Measurements from ENCODE around the gene POLA1.

Gene POLA1

GRCh38 chrX:25020905-25021449 is 327.3 kb downstream of the POLA1 start:
- ATAC-seq = peak; percentile 85

GRCh38 chrX:25022499-25023325 is 329.0 kb downstream of the POLA1 start:
- TF ChIP-seq GLIS3 (CRISPR knock-in tag; IDR thresholded peaks at IDR 0.05) (no peak), ZNF8 (CRISPR knock-in tag; IDR thresholded peaks at IDR 0.05) (no peak), TSHZ2 (CRISPR knock-in tag; IDR thresholded peaks at IDR 0.05) (no peak), ZFP30 (CRISPR knock-in tag; IDR thresholded peaks at IDR 0.05) (no peak), ZC3H10 (CRISPR knock-in tag; IDR thresholded peaks at IDR 0.05) (no peak), ZFP3 (CRISPR knock-in tag; IDR thresholded peaks at IDR 0.05) (no peak), BACH2 (CRISPR knock-in tag; IDR thresholded peaks at IDR 0.05; ENCODE audit: borderline replicate concordance) (no peak), ZNF70 (CRISPR knock-in tag; IDR thresholded peaks at IDR 0.05) (no peak), TCF4 (CRISPR knock-in tag; IDR thresholded peaks at IDR 0.05; ENCODE audit: borderline replicate concordance) (no peak)
- no peak for ATAC-seq

More at GRCh38 chrX:25020905-25021449, 327.3 kb downstream of the POLA1 start:
- TF ChIP-seq PPARA (CRISPR knock-in tag; IDR thresholded peaks at IDR 0.05; ENCODE audit: borderline replicate concordance) = no peak
- TF ChIP-seq CSRNP3 (CRISPR knock-in tag; IDR thresholded peaks at IDR 0.05) = no peak
- TF ChIP-seq SNAI2 (CRISPR knock-in tag; IDR thresholded peaks at IDR 0.05) = no peak

GRCh38 chrX:25023908-25024307 is 330.2 kb downstream of the POLA1 start:
- TF ChIP-seq TSHZ2 (CRISPR knock-in tag; IDR thresholded peaks at IDR 0.05) = no peak
- no peak for TF ChIP-seq SNAI2 (CRISPR knock-in tag; IDR thresholded peaks at IDR 0.05)
- TF ChIP-seq BACH2 (CRISPR knock-in tag; IDR thresholded peaks at IDR 0.05; ENCODE audit: borderline replicate concordance) = no peak
- TF ChIP-seq ARNTL (CRISPR knock-in tag; IDR thresholded peaks at IDR 0.05; ENCODE audit: borderline replicate concordance, low read depth) = no peak
- no peak for TF ChIP-seq TOX (CRISPR knock-in tag; IDR thresholded peaks at IDR 0.05; ENCODE audit: borderline replicate concordance)
- no peak for TF ChIP-seq PPARA (CRISPR knock-in tag; IDR thresholded peaks at IDR 0.05; ENCODE audit: borderline replicate concordance)
- TF ChIP-seq ZNF8 (CRISPR knock-in tag; IDR thresholded peaks at IDR 0.05) = no peak
- no peak for TF ChIP-seq ZNF565 (CRISPR knock-in tag; conservative IDR thresholded peaks at IDR 0.05; ENCODE audit: low read depth)
- no peak for TF ChIP-seq PATZ1 (CRISPR knock-in tag; IDR thresholded peaks at IDR 0.05; ENCODE audit: borderline replicate concordance)
- no peak for TF ChIP-seq ZNF70 (CRISPR knock-in tag; IDR thresholded peaks at IDR 0.05)
- no peak for TF ChIP-seq ISL1 (CRISPR knock-in tag; IDR thresholded peaks at IDR 0.05)
- no peak for TF ChIP-seq POU6F1 (CRISPR knock-in tag; IDR thresholded peaks at IDR 0.05; ENCODE audit: borderline replicate concordance, low read depth)
- no peak for TF ChIP-seq ZFP30 (CRISPR knock-in tag; IDR thresholded peaks at IDR 0.05)
- TF ChIP-seq ZFP3 (CRISPR knock-in tag; IDR thresholded peaks at IDR 0.05) = no peak
- no peak for TF ChIP-seq CSDC2 (CRISPR knock-in tag; IDR thresholded peaks at IDR 0.05)
- TF ChIP-seq OSR1 (CRISPR knock-in tag; IDR thresholded peaks at IDR 0.05) = no peak
- TF ChIP-seq ESRRG (CRISPR knock-in tag; IDR thresholded peaks at IDR 0.05) = no peak
- no peak for TF ChIP-seq RARB (CRISPR knock-in tag; IDR thresholded peaks at IDR 0.05)
- TF ChIP-seq CSRNP3 (CRISPR knock-in tag; IDR thresholded peaks at IDR 0.05) = no peak
- no peak for TF ChIP-seq ZC3H10 (CRISPR knock-in tag; IDR thresholded peaks at IDR 0.05)
- no peak for ATAC-seq
